Endodermal cell (in vitro differentiated cells): ENCODE data around the gene LZTR1. TPM values are rescaled to one million over a fixed set of nuclear protein-coding genes. Genes with fewer than 3 reads are reported as not detected.

Experiments used
- DNase-seq: peaks from one replicate; pipeline ENCODE4 v3.0.0-alpha.2; 2017
- H3K27ac ChIP-seq: 2 replicates; pipeline ENCODE4 v1.5.1; 2013; ENCODE audit warnings: mild to moderate bottlenecking, low read depth, low read length, moderate library complexity
- H3K27me3 ChIP-seq: 2 replicates; pipeline ENCODE4 v1.6.1; 2013; ENCODE audit warnings: mild to moderate bottlenecking, low read length, moderate library complexity; ENCODE audit not compliant: insufficient read depth, control insufficient read depth, poor library complexity, severe bottlenecking
- H3K36me3 ChIP-seq: 2 replicates; pipeline ENCODE4 v1.7.0; 2013; ENCODE audit warnings: mild to moderate bottlenecking, low read length, moderate library complexity; ENCODE audit not compliant: control insufficient read depth, insufficient read depth
- H3K4me1 ChIP-seq: one replicate; pipeline ENCODE4 v1.7.0; 2013; ENCODE audit warnings: low read length; ENCODE audit not compliant: control insufficient read depth, insufficient read depth
- H3K4me3 ChIP-seq: 2 replicates; pipeline ENCODE4 v1.5.1; 2013; ENCODE audit warnings: mild to moderate bottlenecking, low read length, moderate library complexity
- H3K9ac ChIP-seq: 2 replicates; pipeline ENCODE4 v1.6.1; 2013; ENCODE audit warnings: mild to moderate bottlenecking, low read length, moderate library complexity; ENCODE audit not compliant: poor library complexity, severe bottlenecking; ENCODE audit errors: extremely low read depth
- H3K9me3 ChIP-seq: 2 replicates; pipeline ENCODE4 v1.6.1; 2013; ENCODE audit warnings: mild to moderate bottlenecking, low read length, moderate library complexity; ENCODE audit not compliant: control insufficient read depth
- H3K27ac Mint-ChIP-seq: 2 replicates; pipeline ENCODE4 v1.8.0; 2020; ENCODE audit warnings: mixed read lengths
- H3K27me3 Mint-ChIP-seq: 2 replicates; pipeline ENCODE4 v1.8.0; 2021; ENCODE audit warnings: mild to moderate bottlenecking, mixed read lengths; ENCODE audit not compliant: insufficient read depth
- H3K36me3 Mint-ChIP-seq: 2 replicates; pipeline ENCODE4 v1.8.0; 2020; ENCODE audit warnings: low read depth, mixed read lengths
- H3K4me1 Mint-ChIP-seq: 2 replicates; pipeline ENCODE4 v1.8.0; 2020; ENCODE audit warnings: mixed read lengths
- H3K4me3 Mint-ChIP-seq: 2 replicates; pipeline ENCODE4 v1.8.0; 2020; ENCODE audit warnings: mild to moderate bottlenecking, moderate library complexity, mixed read lengths
- H3K9me3 Mint-ChIP-seq: 2 replicates; pipeline ENCODE4 v1.8.0; 2020; ENCODE audit warnings: mild to moderate bottlenecking, mixed read lengths
- WGBS, 2 experiments: methylation state at CpG; one replicate each; pipeline versions ENCODE4 v1.1.5 to v1.1.7; 2013; ENCODE audit warnings: missing lambda C conversion rate in 2 of 2, mixed read lengths in 1 of 2; ENCODE audit not compliant: insufficient coverage in 1 of 2, insufficient read length in 1 of 2; 5-methylcytosine and 5-hydroxymethylcytosine counted together
- total RNA-seq, 2 donors: library from RNA; stranded (reverse); fragmentation: NEBNext Ultra II Directional in 1 of 2; extraction: Animal tissue kit (Norgen Biotek cat#: 25700) in 1 of 2; gene quantifications; 2 replicates in 1 of 2; 3 replicates in 1 of 2; pipeline ENCODE4 v1.2.1, GENCODE V29; 2021
- TF ChIP-seq, protein P1 (sequence below): fragments of 200-600 bp; sonication (generic); conservative IDR thresholded peaks from 2 replicates; pipeline ENCODE4 v1.5.0; 2021; ENCODE audit warnings: antibody characterized with exemption, mild to moderate bottlenecking

LZTR1 gene
- total RNA-seq, 2 donors from 2014 or later: 56.5 to 73.2 TPM

- Mint-ChIP-seq H3K27ac (no peak overlapping the region), H3K9me3 (no peaks in the 10 kb centered on the region), H3K4me1 (peaks cover 7% of the 10 kb centered on the region), H3K27me3 (peaks cover 20% of the 10 kb centered on the region), H3K4me3 (no peak overlapping the region), H3K36me3 (no peaks in the 10 kb centered on the region)
- TF ChIP-seq, protein P1, sequence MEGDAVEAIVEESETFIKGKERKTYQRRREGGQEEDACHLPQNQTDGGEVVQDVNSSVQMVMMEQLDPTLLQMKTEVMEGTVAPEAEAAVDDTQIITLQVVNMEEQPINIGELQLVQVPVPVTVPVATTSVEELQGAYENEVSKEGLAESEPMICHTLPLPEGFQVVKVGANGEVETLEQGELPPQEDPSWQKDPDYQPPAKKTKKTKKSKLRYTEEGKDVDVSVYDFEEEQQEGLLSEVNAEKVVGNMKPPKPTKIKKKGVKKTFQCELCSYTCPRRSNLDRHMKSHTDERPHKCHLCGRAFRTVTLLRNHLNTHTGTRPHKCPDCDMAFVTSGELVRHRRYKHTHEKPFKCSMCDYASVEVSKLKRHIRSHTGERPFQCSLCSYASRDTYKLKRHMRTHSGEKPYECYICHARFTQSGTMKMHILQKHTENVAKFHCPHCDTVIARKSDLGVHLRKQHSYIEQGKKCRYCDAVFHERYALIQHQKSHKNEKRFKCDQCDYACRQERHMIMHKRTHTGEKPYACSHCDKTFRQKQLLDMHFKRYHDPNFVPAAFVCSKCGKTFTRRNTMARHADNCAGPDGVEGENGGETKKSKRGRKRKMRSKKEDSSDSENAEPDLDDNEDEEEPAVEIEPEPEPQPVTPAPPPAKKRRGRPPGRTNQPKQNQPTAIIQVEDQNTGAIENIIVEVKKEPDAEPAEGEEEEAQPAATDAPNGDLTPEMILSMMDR: no peak
- H3K4me1 ChIP-seq: peaks cover 5% of the 10 kb centered on the region
- no peak for DNase-seq
- no peak overlapping the region for H3K9ac ChIP-seq
- no peak overlapping the region for H3K4me3 ChIP-seq
- H3K27me3 ChIP-seq: no peaks in the 10 kb centered on the region
- H3K27ac ChIP-seq: no peak overlapping the region
- H3K36me3 ChIP-seq: no peaks in the 10 kb centered on the region
- H3K9me3 ChIP-seq: no peaks in the 10 kb centered on the region
- WGBS, 2 experiments: 86 to 93% methylated on average over 4 to 6 of the region's 6 CpGs
Observed at GRCh38 chr22:21042978-21043859, 61.1 kb downstream of the LZTR1 start.

DNA sequence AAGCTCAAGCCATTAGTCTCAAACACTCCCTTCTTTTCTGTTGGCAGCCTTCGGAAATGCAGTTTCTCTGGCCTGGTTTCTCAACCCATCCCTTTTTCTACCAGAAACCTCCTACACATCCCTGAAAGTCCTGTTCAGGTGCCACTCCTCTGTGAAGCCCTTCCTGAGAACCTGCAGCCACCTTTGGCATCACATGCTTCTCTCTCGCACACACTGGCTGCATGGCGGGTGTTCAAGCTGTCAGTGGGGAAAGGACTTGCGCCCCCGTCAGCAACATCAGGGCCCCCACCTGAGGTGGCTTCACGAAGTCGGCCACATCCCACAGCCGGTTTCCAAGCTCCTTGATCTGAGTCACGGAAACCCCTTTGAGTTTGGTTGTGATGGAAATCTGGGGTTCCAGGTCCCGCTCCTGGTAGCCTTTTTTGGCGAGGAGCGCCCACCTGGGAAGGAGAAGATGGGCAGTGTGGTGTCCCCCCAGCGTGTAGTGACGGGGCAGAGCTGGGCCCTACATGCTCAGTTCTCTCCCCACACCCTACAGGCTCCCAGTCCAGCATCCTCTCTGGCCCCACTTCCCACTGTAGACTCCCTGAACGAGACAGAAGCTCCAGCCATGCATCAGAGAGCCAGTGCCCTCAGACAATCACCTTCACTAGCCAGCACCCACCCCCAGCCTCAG is 61.9 kb downstream of the LZTR1 start:
- no peaks in the 10 kb centered on the region for H3K36me3 ChIP-seq
- Mint-ChIP-seq H3K27me3 (peaks cover 20% of the 10 kb centered on the region), H3K4me3 (no peak overlapping the region), H3K4me1 (peaks cover 7% of the 10 kb centered on the region), H3K27ac (no peak overlapping the region), H3K36me3 (no peaks in the 10 kb centered on the region), H3K9me3 (no peaks in the 10 kb centered on the region)
- WGBS, 2 experiments: 91 to 100% methylated on average over 5 to 15 of the region's 15 CpGs
- H3K4me3 ChIP-seq: no peak overlapping the region
- H3K4me1 ChIP-seq: peaks cover 5% of the 10 kb centered on the region
- TF ChIP-seq, protein P1: no peak
- H3K27ac ChIP-seq: peak overlapping the region; percentile 73
- no peaks in the 10 kb centered on the region for H3K27me3 ChIP-seq
- H3K9ac ChIP-seq: no peak overlapping the region
- no peaks in the 10 kb centered on the region for H3K9me3 ChIP-seq
- no peak for DNase-seq

DNA sequence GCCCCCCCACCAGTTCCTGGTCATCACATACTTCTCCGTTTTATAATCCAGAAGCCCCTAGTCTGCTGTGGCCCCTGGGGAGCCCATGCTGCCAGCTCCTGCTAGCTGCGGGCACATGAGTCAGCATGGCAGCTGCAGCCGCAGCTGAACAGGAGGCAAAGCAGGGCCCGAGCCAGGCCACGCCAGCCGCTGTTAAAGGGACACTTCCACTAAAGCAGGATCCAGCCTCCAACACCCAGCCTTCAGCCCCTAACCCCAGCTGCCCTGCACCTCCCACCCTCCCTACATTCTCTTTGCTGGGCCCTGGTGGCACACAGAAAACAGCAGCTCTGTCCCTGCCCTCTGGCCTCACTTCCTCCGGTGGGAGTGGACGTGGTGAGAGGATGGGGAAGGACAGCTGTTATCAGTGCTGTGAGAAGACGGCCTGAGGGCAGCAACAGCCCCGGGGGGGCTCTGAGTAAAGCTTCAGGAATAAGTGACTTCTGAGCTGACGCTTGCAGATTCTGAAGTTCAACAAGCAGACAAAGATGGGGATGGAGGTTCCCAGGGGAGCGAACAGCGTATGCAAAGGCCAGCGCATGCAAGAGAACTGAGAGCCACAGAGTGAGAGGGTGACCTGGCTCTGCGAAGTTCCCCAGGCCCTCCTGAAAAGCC is 63.0 kb downstream of the LZTR1 start:
- no peaks in the 10 kb centered on the region for H3K36me3 Mint-ChIP-seq
- no peak for DNase-seq
- Histone ChIP-seq H3K36me3 (no peaks in the 10 kb centered on the region), H3K4me3 (peak overlapping the region; percentile 85), H3K9me3 (no peaks in the 10 kb centered on the region), H3K4me1 (peaks cover 5% of the 10 kb centered on the region), H3K27ac (peak overlapping the region; percentile 73), H3K9ac (peak overlapping the region; percentile 28), H3K27me3 (no peaks in the 10 kb centered on the region)
- H3K27me3 Mint-ChIP-seq: peaks cover 20% of the 10 kb centered on the region
- peak overlapping the region; percentile 66 for H3K4me3 Mint-ChIP-seq
- no peaks in the 10 kb centered on the region for H3K9me3 Mint-ChIP-seq
- TF ChIP-seq, protein P1: no peak
- H3K4me1 Mint-ChIP-seq: peaks cover 7% of the 10 kb centered on the region
- 39 to 41% methylated on average over 9 to 15 of the region's 15 CpGs for WGBS, 2 experiments
- peak overlapping the region; percentile 73 for H3K27ac Mint-ChIP-seq
